ENCODE results near the gene SIX4.
A peak's percentile ranks its signal among the peaks of the same experiment; 100 is the strongest.

SIX4 gene

GRCh38 chr14:60723907-60724618 is at the start of gene SIX4:
SIX4 (minus strand) TSS chr14:60724351; CDS start chr14:60724074, 277 bp downstream.
- H3K4me3 Mint-ChIP-seq, result peak within 1 kb of the TSS; percentile 96
- no peak for TF ChIP-seq CTCF (IDR thresholded peaks at IDR 0.05)
- peaks cover 25% of the 10 kb centered on the region for H3K9me3 Mint-ChIP-seq
- H3K36me3 Mint-ChIP-seq (ENCODE audit: low read depth), result peaks cover 44% of the 10 kb centered on the region
- peaks cover 38% of the 10 kb centered on the region for H3K4me1 Mint-ChIP-seq
- peak within 1 kb of the TSS; percentile 99 for H3K27ac Mint-ChIP-seq
- peak; percentile 78 for DNase-seq
- H3K27me3 Mint-ChIP-seq (ENCODE audit: low read depth, poor library complexity), result no peaks in the 10 kb centered on the region

GRCh38 chr14:60773558-60773957 is 49.4 kb upstream of the SIX4 start:
- Mint-ChIP-seq H3K27ac (no peak overlapping the region), H3K4me1 (no peaks in the 10 kb centered on the region), H3K4me3 (no peak overlapping the region), H3K36me3 (ENCODE audit: low read depth) (peaks cover 3% of the 10 kb centered on the region), H3K9me3 (no peaks in the 10 kb centered on the region), H3K27me3 (ENCODE audit: low read depth, poor library complexity) (no peaks in the 10 kb centered on the region)
- no peak for TF ChIP-seq CTCF (IDR thresholded peaks at IDR 0.05)
- no peak for DNase-seq

GRCh38 chr14:60771117-60771516 is 47.0 kb upstream of the SIX4 start:
- Mint-ChIP-seq H3K36me3 (ENCODE audit: low read depth) (peaks cover 12% of the 10 kb centered on the region), H3K4me1 (no peaks in the 10 kb centered on the region), H3K4me3 (no peak overlapping the region), H3K9me3 (no peaks in the 10 kb centered on the region), H3K27me3 (ENCODE audit: low read depth, poor library complexity) (no peaks in the 10 kb centered on the region), H3K27ac (no peak overlapping the region)
- DNase-seq, result no peak
- no peak for TF ChIP-seq CTCF (IDR thresholded peaks at IDR 0.05)

- H3K4me3 Mint-ChIP-seq, result no peak overlapping the region
- TF ChIP-seq CTCF (IDR thresholded peaks at IDR 0.05), result no peak
- no peaks in the 10 kb centered on the region for H3K9me3 Mint-ChIP-seq
- H3K27ac Mint-ChIP-seq, result no peak overlapping the region
- no peak for DNase-seq
- H3K4me1 Mint-ChIP-seq, result no peaks in the 10 kb centered on the region
- H3K27me3 Mint-ChIP-seq (ENCODE audit: low read depth, poor library complexity), result no peaks in the 10 kb centered on the region
- peaks cover 18% of the 10 kb centered on the region for H3K36me3 Mint-ChIP-seq (ENCODE audit: low read depth)
Observed at GRCh38 chr14:60768602-60769001, 44.5 kb upstream of the SIX4 start.

GRCh38 chr14:60760644-60761364 is 36.7 kb upstream of the SIX4 start:
- TF ChIP-seq CTCF (IDR thresholded peaks at IDR 0.05), result no peak
- Mint-ChIP-seq H3K4me3 (no peak overlapping the region), H3K27ac (no peak overlapping the region), H3K36me3 (ENCODE audit: low read depth) (peaks cover 11% of the 10 kb centered on the region), H3K27me3 (ENCODE audit: low read depth, poor library complexity) (no peaks in the 10 kb centered on the region), H3K4me1 (peaks cover 30% of the 10 kb centered on the region), H3K9me3 (no peaks in the 10 kb centered on the region)
- no peak for DNase-seq
